Measurements from ENCODE around the gene PAQR7.

PAQR7 gene

DNA sequence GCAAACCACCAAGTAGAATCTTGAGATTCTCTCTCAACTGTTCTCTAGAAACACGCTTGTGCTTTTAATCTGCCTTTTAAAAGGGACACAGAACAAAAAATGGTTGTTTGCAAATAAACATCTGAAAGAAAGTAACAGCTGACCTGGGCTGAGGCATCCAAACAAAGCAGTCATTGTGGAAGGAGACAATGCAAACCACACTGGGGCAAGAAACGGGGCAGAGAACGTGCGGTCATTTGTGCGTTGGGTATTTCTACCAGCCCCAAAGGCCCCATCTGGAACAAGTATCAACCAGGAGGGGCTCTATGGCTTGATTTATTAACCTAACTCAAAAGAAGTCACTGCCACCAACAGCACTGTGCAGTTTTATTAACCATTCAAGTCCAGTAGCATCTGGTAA lies 24.7 kb upstream of the PAQR7 start:
- DNase-seq = no peak

DNA sequence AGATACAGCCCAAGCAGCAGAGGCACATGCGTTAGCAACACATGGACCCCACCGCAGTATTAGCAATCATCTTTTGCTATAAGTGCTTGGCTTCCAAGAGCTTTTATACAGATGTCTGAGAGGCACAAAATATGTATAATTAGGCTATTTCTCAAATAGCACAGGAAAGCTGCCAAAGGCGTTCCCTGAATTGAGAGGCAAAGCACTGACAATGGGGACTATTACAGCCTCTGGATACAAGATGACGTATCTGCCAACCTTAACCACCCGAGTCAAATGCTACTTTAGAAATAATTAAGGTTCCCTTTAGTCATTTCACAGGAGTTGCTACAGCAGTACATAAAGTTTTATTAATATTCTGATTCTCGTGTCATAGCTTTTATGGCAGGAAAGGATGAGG lies 24.3 kb upstream of the PAQR7 start:
- DNase-seq = no peak

DNA sequence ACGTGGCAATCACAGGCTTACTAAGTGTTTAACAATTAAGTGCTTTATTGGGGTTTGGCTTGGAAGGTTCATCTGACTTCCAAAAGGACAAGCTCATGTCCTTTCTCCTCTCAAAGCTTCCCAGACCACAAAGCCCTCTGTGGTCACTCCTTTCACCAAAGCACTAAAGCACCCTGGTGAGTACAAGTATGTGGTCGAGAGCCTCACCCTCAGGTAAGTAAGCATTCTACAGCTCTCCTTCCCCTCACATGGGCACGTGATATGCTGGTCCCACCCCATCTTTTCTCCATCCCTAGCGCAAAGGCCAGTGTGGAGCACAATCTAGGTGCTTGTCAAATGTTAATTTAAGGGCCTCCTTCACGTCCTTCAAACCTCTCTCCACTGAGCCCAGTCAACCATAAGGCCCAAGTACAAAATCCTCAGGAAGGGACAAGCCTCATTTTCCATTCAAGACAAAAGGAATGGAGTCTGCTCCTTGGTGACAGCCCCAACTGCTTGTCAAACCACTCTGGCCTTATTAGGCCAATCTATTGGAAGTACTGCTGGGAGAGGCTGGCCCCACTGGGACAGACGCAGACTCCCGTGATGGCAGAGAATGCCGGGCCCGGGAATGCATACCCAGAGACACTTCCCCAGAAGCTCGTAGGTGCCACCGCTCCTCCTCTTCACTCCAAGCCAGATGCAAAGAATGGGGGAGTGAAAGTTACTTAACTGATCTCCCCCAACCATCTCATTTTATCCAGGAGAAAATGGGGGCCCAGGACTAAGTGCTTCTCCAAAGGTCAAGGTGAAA lies 22.9 kb upstream of the PAQR7 start:
- DNase-seq = no peak

DNA sequence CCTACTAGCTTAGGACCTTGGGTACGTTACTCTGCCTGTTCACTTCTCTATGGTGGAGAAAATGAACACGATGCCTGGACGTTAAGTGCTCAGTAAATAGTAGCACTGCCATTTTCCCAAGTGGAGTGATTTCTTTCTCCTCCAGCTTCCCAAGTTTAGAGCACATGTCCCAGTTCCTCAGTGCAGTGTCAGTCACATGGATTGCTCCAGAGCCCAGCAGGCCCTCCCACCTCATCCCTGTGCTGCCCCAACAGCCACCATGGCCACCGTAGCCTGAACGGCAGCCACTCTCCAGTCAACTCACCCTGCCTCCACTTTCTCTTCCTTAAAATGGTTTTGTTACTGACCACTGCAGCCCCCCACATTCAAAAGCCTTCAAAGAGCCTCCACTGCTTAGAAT lies 22.2 kb upstream of the PAQR7 start:
- no peak for DNase-seq

DNA sequence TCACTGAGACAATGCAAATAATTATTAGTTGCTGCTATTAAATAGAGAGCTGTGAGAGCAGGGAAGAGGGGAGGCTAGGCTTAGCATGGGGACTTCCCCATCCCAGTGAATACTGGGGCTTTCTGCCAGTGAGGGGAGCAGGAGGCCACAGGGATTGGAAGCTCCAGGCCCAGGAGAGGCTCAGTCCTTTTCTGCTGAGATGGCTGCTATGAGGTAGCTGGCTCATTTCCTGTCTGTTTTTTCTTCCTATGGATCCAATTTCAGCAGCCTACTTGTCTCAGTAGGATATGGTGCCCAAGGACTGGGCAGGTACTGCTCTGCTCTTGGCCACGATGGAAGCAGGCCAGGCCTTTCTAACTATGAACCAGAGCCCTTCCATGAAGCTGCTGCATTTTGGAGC lies 20.8 kb upstream of the PAQR7 start:
- no peak for DNase-seq

DNA sequence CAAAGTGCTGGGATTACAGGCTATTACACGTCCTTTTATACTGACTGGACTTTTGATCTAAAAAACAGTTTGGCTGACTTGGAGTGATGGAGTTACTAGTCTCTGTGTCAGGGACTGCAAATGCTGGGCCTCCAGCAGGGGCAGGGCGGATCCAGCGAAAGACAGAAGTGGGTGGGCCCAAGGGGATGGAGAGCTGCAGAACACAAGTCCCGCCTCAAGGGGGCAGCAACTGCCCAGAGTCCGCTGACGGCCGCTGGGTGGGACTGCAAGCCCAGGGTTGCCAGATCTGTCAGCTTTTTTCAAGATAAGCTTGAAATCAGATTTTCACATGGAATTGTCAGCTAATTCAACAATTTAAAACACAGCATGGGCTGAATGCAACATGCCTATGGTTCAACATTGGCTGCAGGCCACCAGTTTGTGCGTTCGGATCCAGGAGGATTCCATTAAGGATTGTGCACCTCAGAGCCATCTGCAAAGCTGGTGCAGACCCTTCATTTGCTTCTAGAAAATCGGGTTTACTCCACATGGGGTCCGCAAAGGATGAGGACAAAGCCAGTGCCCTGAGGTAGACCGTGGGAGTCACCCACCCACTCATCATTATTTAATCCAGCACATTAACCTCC lies 20.0 kb upstream of the PAQR7 start:
- peak; percentile 90 for DNase-seq

DNA sequence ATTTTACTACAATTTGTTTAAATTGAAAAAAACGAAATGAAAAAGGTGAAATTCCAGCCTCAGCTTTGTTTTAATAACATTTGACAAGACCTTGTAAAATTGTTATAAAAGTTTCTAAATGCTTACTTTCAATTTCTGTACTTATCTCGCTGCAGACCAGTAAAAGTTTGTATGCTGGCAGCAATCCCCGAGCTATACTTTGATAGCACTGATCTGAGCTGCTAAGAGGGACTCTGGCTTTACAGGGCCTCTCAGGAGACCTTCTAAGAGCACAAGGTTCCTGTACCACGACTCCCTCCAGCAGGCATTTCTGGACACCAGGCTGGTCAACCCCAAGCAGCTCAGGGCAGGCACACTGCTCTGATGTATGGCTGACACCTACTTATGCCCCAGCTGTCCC lies 17.6 kb upstream of the PAQR7 start:
- no peak for DNase-seq

DNA sequence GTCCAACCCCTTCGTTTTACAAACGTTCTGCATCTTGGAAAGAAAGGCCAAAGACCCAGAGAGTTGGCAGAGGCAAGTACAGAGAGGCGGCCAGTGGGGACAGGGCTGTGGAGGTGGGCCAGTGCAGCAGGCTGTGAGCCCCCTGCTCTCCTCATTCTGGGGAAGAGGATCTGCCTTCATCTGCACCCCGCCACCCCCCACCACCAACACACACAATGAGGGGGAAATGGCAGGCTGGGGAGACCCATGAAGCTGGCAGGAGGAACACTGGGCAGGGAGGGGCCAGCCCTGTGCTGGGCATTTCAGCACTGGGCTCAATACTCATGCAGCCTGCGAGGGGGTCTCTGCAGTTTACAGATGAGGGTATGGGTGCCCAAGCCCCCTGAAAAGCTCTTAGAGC lies 16.1 kb upstream of the PAQR7 start:
- no peak for DNase-seq

DNA sequence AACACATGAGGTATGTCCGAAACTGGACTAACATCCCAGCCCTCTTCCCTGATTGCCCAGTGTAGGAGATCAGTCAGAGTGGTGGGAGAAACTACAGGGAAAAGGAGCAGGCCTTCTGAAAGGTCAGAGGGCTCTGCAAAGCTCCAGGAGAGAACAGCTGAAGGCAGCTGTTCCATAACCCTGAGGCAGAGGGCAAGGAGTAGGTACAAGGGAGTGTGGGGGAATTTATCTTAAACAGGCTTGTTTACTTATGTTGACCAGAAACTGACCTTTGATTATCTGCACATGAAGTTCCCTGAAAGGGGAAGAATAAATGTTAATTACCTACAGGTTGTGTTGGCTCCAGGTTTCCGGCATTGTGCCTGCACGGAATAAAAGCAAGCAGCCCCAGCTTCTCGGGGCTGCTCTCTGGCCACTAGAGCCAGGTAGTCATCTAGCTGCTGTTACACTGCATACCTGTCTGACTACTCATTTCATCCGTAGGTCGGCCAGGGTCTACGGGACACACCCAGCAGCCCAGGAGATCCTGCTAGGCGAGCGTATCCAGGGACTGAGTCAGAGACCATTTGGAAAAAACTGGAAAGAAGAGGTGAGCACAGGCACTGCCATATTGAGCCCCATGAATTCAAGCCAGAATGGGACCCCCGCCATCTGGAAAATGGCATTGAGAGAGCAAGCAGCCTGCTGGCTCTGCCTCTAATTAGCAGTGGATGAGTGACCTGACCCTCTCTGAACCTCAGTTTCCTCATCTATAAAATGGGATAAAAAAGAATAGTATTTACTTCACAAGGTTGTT lies 14.9 kb upstream of the PAQR7 start:
- DNase-seq = no peak

DNA sequence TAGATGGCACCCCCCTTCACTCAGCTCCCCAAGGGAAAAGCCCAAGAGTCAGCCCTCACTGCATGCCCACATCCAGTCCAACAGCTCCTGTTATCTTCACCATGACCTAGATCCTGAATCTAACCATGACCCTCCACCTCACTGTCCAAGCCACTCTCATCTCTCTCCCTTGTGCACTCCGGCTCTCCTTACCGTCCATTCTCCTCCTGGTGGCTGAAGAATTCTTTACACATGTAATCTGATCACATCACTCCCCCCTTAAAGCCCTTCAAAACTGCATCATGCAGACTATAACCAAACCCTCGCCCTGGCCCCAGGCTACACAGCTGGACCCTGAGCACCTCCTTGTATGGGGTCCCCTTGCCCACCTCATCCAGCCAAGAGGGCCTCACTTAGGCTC lies 14.0 kb upstream of the PAQR7 start:
- no peak for DNase-seq

DNA sequence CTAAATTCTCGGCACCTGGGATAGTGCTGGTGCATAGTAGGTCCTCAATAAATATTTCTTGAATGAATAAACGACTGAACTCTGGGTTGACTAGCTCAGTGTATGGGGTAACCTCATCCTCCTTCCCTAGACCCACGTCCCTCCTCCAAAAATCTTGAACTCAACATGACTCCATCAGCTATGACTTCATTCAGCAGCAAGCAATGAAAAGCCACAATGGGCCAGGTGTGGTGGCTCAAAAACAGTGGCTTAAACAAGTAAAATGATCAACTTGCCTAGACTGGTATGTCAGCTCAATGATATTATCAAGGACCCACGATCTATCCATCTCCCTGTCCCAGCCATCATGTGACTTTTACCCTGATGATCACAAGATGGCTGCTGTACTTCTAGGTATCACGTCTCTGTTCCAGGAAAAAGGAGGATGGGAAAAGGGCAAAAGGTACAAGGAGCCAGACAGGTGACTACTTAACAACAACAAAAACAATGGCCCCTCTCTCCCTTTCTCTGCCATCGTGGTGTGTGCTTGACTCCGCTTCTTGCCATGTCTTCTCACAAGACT lies 13.0 kb upstream of the PAQR7 start:
- DNase-seq = no peak

DNA sequence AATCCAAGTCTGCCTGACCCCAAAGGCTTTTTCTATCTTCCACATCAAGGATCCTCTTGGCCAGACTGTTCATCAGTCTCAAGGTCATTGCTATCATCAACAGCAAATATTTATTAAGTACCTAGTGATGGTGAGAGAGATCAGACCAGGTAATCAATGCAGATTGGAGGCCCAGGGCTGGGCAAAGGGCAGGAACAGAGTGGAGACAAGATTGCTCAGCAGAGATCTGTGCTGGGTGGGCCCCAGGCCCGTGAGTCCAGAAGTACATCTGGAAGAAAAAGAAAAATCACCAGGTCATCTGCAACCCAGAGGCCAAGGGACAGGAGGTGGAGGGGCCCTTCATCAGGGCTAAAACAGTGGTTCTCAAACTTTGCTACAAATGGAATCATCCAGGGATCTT lies 10.1 kb upstream of the PAQR7 start:
- DNase-seq = no peak

DNA sequence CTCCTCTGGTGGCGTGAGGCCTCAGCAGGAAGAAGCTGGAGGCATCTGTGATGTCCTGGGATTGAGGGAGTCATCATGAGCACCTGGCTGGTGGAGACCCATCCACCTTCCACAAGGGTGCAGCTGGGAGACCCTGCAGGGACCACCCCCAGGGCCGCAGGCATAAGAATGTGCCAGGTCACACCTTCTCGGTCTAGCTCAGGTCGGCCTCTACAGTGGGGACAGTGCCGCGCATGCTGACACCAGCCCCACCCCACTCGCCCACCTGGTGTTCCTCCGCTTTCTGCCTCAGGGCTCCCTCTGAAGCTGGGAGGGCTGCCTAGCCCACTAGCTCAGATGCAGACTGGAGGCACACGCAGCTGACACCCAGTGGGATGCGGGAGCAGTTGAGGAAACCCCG lies 5.8 kb upstream of the PAQR7 start:
- no peak for DNase-seq

DNA sequence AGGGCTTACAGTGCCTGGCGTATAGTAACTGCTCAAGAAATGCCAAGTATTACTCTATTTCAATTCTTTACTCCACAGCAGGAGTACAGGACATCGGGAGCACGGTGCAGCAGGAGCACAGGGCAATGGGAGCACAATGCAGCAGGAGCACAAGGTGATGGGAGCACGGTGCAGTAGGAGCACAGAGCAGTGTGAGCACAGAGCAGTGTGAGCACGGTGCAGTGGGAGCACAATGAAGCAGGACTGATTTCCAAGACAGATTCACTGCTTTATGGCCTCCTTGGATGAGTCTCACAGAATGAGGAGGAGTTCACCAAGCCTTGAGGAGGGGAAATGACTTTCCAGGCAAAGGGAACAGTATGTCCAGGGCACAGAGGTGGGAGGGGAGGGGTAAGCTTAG lies 5.0 kb upstream of the PAQR7 start:
- no peak for DNase-seq

DNA sequence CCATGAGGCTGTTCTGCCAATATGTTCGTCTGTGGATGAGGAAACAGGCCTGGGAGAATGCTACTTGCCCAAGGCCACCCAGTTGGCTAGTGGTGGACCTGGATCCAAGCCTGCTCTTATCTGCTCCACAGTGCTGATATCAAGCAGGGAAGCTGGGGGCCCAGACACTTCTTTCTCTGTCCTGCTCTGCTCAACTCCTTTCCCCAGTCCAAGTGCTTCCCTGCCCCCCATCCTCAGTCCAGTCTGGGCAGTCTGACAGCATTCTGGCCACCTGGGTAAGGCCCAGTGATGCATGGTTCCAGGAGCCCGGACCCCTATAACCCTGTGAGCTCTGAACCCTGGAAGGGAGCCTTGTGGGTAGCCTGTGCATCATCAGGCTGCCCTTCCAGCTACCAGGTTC lies 4.2 kb upstream of the PAQR7 start:
- no peak for DNase-seq

DNA sequence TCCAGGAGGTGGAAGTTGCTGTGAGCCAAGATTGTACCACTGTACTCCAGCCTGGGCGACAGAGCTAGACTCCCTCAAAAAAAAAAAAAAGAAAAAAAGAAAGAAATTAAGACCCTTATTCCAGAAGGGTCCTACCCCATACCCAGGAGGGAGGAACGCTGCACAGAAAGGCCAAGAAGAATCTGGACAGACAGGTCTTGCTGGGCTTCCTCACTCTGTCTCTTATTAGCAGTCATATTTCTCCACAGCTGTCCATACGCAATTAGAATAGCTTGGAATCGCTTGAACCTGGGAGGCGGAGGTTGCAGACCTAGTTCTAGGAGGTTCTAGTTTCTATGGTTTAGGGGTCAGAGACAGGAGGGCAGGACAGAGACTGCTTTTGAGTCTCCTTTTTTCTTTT lies 3.2 kb upstream of the PAQR7 start:
- DNase-seq = no peak

DNA sequence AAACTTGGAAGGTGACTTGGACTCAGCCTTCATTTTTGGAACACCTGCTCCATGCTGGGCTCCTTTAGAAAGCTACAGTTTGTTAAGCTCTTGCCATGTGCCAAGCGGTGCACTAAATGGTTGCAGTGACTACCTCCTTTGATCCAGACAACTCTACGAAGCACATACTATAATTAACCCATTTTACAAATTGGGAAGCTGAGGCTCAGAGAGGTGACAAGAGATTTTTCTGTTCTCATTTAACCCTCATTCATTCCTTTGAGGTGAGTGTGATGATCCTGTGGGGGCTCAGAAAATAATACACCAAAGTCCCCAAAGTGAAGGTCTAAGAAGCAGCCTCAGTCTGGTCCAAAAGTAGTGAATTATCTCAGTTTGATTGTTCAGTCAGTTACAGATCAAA lies 1.6 kb upstream of the PAQR7 start:
- no peak for DNase-seq

DNA sequence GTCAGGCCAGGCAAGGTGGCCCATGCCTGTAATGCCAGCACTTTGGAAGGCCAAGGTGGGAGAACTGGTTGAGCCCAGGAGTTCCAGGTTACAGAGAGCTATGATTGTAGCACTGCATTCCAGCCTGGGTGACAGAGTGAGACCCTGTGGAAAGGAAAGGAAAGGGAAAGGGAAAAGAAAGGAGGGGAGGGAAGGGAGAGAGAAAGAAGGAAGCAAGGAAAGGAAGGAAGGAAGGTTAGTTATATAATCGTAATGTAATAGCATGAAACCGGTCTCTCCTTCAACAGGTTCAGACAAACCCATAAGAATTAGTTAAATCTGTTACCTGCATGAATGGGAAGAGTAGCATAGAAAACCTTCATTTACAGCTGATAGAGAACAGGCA lies 1.2 kb upstream of the PAQR7 start:
- no peak for DNase-seq

DNA sequence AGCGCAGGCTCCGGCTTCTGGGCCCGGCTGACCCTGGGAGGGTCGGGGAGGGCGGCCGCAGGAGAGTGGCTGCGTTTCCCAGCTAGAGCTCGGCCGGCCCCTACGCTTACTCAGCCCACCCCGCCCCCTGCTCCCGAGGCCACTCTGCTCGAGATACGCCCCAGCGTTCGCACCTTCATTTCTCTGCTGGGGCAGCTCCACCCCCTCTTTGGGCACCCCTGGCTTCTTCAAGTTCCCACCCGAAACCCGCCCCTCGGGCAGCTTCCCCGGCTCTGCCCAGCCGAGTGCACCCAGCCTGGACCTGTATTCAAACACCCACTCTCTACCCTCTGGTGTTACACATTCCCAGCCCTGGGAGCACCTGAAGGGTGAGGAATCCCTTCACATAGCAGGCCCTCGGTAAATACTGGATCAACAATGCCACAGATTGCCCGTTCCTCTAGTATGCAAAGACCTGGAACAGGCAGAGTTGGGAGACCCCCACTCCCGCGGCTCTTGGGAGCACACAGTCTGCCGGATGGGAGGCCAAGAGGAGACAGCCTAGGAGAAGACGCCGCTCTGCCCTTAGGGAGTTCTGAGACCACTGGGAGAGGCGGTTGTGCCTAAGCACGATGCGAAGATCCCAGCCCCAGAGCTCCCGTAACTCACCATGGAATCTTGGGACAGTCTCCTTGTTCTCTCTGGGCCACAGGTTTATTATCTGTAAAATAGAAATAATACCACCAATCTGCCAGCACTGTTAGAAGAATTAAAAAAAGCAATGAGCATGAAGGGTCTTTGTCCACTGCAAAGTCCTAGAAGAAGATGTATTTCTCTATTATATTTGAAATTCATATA lies 566 bp upstream of the PAQR7 start:
- DNase-seq = peak; percentile 5

DNA sequence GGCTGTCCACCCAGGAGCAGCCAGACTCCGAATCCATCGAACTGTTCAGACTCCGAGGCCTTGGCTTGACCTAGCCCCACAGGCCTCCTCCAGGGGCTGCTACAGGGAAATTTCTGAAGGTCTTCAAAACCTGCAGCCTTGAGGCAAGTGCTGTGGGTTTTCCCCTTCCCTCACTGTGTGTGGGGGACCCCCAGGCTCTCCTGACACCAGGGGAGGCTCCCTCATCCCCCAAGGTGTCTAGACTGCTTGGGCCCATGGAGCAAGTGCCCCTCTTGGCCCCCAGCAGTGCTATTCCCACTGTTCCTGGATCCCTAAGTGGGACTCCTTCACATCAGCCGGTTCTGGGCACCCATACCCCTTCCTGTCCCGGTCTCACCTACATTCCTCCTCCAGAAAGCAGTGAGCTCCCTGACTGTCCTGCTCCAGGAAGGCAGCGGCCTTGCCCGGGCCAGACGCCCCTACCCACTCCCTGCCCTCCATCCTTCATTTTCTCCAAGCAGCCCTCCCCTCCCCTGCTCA lies 814 bp downstream of the PAQR7 start:
- no peak for DNase-seq

DNA sequence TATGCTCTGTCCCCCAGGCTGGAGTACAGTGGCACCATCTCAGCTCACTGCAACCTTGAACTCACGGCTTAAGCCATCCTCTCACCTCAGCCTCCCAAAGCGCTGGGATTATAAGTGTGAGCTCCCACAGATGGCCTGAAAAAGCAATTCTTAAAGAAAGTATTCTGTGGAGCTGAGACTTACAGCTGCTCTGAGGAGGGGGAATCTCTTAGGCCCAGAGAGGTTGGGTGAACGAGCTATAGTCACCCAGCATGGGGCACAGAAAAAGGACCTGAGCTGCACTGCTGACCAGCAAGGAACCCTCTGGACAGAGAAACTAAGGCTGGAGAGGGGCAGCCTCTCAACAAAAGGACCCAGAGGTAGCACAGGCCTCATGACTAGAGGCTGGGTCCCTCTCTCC lies 1.3 kb downstream of the PAQR7 start:
- DNase-seq = no peak

DNA sequence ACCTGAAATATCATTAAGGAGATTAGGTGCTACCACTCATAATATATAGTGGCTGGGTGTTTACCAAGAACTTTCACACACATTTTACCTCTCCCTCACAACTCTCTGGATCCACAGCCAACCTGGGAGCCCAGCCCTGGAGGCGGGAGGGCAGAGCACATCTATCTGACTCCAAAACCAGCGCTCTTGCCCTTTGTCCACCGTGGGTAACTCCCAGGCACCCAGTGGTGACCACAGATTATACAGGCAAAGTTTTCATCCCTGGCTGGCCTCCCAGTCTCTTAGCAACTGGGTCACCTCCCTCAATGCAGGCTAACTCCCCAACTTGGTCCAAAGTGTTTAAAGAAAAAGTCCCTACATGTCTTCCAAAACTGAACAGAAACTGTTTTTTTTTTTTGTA lies 2.4 kb downstream of the PAQR7 start:
- DNase-seq = no peak

DNA sequence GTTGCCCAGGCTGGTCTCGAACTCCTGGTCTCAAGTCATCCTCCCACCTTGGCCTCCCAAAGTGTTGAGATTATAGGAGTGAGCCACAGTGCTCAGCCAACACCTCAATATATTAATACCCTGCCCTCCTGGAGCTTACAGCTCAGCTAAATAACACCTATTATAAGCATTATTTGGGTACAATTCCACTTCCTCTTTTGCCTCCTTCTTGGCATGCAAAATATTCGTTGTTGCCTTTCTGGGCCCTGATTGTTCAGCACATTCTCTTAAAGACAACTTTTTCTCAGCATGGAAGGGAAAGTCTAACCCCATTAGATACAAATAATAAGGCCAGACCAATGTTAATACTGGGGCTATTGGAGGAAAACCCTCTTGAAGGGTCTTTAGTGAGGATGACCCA lies 2.8 kb downstream of the PAQR7 start:
- DNase-seq = no peak
